HepG2 (cell line): ENCODE measurements around the gene CAPZA1. TPM values are rescaled to one million over a fixed set of nuclear protein-coding genes. Genes with fewer than 3 reads are reported as not detected.

Source experiments
- ARID4A ChIP-seq: sonication (generic); formaldehyde crosslinking; IDR thresholded peaks from 2 replicates; pipeline ENCODE4 v1.5.0; 2020; ENCODE audit warnings: mild to moderate bottlenecking, missing genetic modification reagents, borderline replicate concordance
- CSRNP1 ChIP-seq: sonication (generic); formaldehyde crosslinking; IDR thresholded peaks from 2 replicates; pipeline ENCODE4 v1.8.1; 2023; ENCODE audit warnings: mild to moderate bottlenecking, missing genetic modification reagents
- KDM1A ChIP-seq: IDR thresholded peaks from 2 replicates; pipeline ENCODE4 v1.6.1; 2016; ENCODE audit warnings: missing compliant biosample characterization
- KDM5B ChIP-seq: sonication (generic); formaldehyde crosslinking; IDR thresholded peaks from 2 replicates; pipeline ENCODE4 v1.4.0; 2020; ENCODE audit warnings: missing genetic modification reagents, mild to moderate bottlenecking, borderline replicate concordance
- PITX1 ChIP-seq: sonication (generic); formaldehyde crosslinking; IDR thresholded peaks from 2 replicates; pipeline ENCODE4 v1.5.1; 2020; ENCODE audit warnings: mild to moderate bottlenecking, missing genetic modification reagents
- PRDM10 ChIP-seq: sonication (generic); formaldehyde crosslinking; IDR thresholded peaks from 2 replicates; pipeline ENCODE4 v1.4.0; 2020; ENCODE audit warnings: low read depth, missing genetic modification reagents
- PRDM4 ChIP-seq: sonication (generic); formaldehyde crosslinking; IDR thresholded peaks from 2 replicates; pipeline ENCODE4 v1.9.0; 2021; ENCODE audit warnings: missing genetic modification reagents, borderline replicate concordance
- RFXAP ChIP-seq: sonication (generic); formaldehyde crosslinking; IDR thresholded peaks from 2 replicates; pipeline ENCODE4 v1.4.0; 2020; ENCODE audit warnings: missing genetic modification reagents, borderline replicate concordance
- SALL1 ChIP-seq: sonication (generic); formaldehyde crosslinking; IDR thresholded peaks from 2 replicates; pipeline ENCODE4 v1.8.0; 2022; ENCODE audit warnings: mild to moderate bottlenecking, missing genetic modification reagents
- STAT5B ChIP-seq: sonication (generic); formaldehyde crosslinking; IDR thresholded peaks from 2 replicates; pipeline ENCODE4 v1.4.0; 2020; ENCODE audit warnings: missing genetic modification reagents
- ZKSCAN5 ChIP-seq: sonication (generic); formaldehyde crosslinking; IDR thresholded peaks from 2 replicates; pipeline ENCODE4 v1.5.1; 2020; ENCODE audit warnings: mild to moderate bottlenecking, missing genetic modification reagents
- ZNF710 ChIP-seq: sonication (generic); formaldehyde crosslinking; IDR thresholded peaks from 2 replicates; pipeline ENCODE4 v1.5.0; 2020; ENCODE audit warnings: mild to moderate bottlenecking, missing genetic modification reagents, borderline replicate concordance
- polyA plus RNA-seq, 8 experiments: library from polyadenylated mRNA; depleted of rRNA in 3 of 8; stranded (reverse) in 7 of 8; unstranded in 1 of 8; fragments of >200 nt; fragmentation: Illumina TruSeq in 4 of 8; extraction: Trizol in 4 of 8; gene quantifications; 2 replicates each; pipeline versions ENCODE4 v1.2.1 to v1.2.3, GENCODE V29; 2011 to 2016; ENCODE audit warnings: low read depth in 4 of 8, missing spikeins in 1 of 8, mixed read lengths in 1 of 8; ENCODE audit not compliant: insufficient read depth in 1 of 8
- total RNA-seq, 5 experiments: library from RNA; depleted of rRNA; stranded (reverse); fragments of >200 nt; fragmentation: Illumina TruSeq; extraction: Trizol; gene quantifications; 2 replicates each; pipeline ENCODE4 v1.2.3, GENCODE V29; 2016; ENCODE audit warnings: low read depth in 1 of 5

Gene CAPZA1
- total and polyA plus RNA-seq, 2 of the 13 experiments (the other 11 are each of a cell fraction or from before 2014, with no cell fraction given), result 67.0 to 117 TPM

- TF ChIP-seq CSRNP1 (CRISPR knock-in tag) (no peak), STAT5B (CRISPR knock-in tag) (no peak), KDM1A (peak; percentile 21; the same call in 1 of the 2 replicates), ZNF710 (CRISPR knock-in tag) (0 out of 2 replicates have a peak, but pooled peaks have one; percentile 60), ARID4A (CRISPR knock-in tag) (peak; percentile 46; the same call in 1 of the 2 replicates), KDM5B (CRISPR knock-in tag) (peak; percentile 57; the same call in 1 of the 2 replicates), ZKSCAN5 (CRISPR knock-in tag) (no peak), SALL1 (CRISPR knock-in tag) (peak; percentile 56; the same call in 1 of the 2 replicates), RFXAP (CRISPR knock-in tag) (no peak), PITX1 (CRISPR knock-in tag) (peak; percentile 49), PRDM4 (CRISPR knock-in tag) (no peak), PRDM10 (CRISPR knock-in tag) (0 out of 2 replicates have a peak, but pooled peaks have one; percentile 4)
These were observed 54.9 kb downstream of the CAPZA1 start, which contains the start of gene MOV10 (continued) for GRCh38 chr1:112674440-112674985.
